ENCODE data around the gene NAA11. TPM values are rescaled to one million over a fixed set of nuclear protein-coding genes. Genes with fewer than 3 reads are reported as not detected.

Gene NAA11
- total RNA-seq, 2 experiments from 2014 or later, result not detected

DNA sequence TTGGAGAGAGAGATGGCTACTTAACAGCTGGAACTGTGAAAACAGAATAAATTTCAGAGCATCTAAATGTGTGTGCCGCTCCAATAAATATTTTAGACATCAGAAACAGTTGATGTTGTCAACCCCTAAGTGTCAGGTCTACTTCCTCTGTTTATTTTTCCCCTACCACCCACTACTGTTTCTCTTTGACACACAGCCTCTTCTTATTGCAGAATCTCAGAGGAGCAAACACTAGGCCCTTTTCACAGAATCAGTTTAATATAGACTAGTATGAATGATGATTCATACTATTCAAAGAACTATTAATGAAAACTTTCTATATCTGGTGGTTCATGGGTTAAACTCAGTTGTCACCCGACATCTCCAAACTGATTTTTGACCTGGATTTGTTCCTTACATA lies 33.9 kb downstream of the NAA11 start:
- no peak overlapping the region for H3K4me2 ChIP-seq (ENCODE audit: low read length)
- no peaks in the 10 kb centered on the region for H3K9me3 ChIP-seq (ENCODE audit: low read length)
- H3K9me2 ChIP-seq (ENCODE audit: insufficient read depth, low read length), result no peaks in the 10 kb centered on the region
- no peak overlapping the region for H3K4me3 ChIP-seq (ENCODE audit: low read depth, low read length, poor library complexity, severe bottlenecking)
- TF ChIP-seq EZH2phosphoT487 (IDR thresholded peaks at IDR 0.05; ENCODE audit: borderline replicate concordance, low read depth, low read length), result no peak
- no peak for TF ChIP-seq CTCF (conservative IDR thresholded peaks at IDR 0.05; ENCODE audit: low read length)
- no peaks in the 10 kb centered on the region for H3K79me2 ChIP-seq (ENCODE audit: insufficient read depth, low read depth, low read length)
- no peaks in the 10 kb centered on the region for H3K4me1 ChIP-seq (ENCODE audit: insufficient read depth, low read length, poor library complexity, severe bottlenecking)
- H3K36me3 ChIP-seq (ENCODE audit: insufficient read depth, low read length), result no peaks in the 10 kb centered on the region
- H4K20me1 ChIP-seq (ENCODE audit: insufficient read depth, low read length), result no peaks in the 10 kb centered on the region
- intact Hi-C loops (cut with micrococcal nuclease; ENCODE audit: unreplicated experiment), result no loop called here
- ChIA-PET CTCF (ENCODE audit: unreplicated experiment) (no interaction called here), POLR2A (no interaction called here)
- no TSS peak for BruUV-seq (replicated peaks)
- no peak for DNase-seq (ENCODE audit: low spot score)
- H3K27ac ChIP-seq (ENCODE audit: low read depth, low read length, poor library complexity, severe bottlenecking), result no peak overlapping the region
- no peak overlapping the region for H2AFZ ChIP-seq (ENCODE audit: low read length)

DNA sequence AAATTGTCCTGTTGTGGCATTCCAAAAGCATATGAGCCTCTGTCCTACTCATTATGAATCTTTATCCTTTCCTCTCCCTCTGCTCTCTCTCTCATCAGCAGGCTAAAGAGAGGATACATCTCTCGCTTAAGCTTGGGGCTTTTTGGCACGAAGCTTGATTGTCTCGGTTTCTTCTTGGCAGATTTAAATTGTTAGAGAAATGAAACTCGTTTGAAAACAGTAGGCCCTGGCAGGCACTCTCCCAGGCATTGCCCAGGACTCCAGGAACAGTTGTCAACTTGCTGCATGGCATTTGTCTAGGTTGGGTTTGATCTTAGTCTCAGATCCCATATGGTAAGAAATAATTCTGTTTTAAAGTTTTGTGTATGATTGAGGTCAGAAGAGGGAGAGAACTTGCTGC lies 35.5 kb downstream of the NAA11 start:
- Histone ChIP-seq H3K9me3 (ENCODE audit: low read length) (no peaks in the 10 kb centered on the region), H3K36me3 (ENCODE audit: insufficient read depth, low read length) (no peaks in the 10 kb centered on the region), H3K4me1 (ENCODE audit: insufficient read depth, low read length, poor library complexity, severe bottlenecking) (no peaks in the 10 kb centered on the region), H4K20me1 (ENCODE audit: insufficient read depth, low read length) (no peaks in the 10 kb centered on the region), H3K4me3 (ENCODE audit: low read depth, low read length, poor library complexity, severe bottlenecking) (no peak overlapping the region), H2AFZ (ENCODE audit: low read length) (no peak overlapping the region), H3K9me2 (ENCODE audit: insufficient read depth, low read length) (no peaks in the 10 kb centered on the region), H3K27ac (ENCODE audit: low read depth, low read length, poor library complexity, severe bottlenecking) (no peak overlapping the region), H3K79me2 (ENCODE audit: insufficient read depth, low read depth, low read length) (no peaks in the 10 kb centered on the region), H3K4me2 (ENCODE audit: low read length) (no peak overlapping the region)
- TF ChIP-seq EZH2phosphoT487 (IDR thresholded peaks at IDR 0.05; ENCODE audit: borderline replicate concordance, low read depth, low read length) (no peak), CTCF (conservative IDR thresholded peaks at IDR 0.05; ENCODE audit: low read length) (no peak)
- no peak for DNase-seq (ENCODE audit: low spot score)
- no TSS peak for BruUV-seq (replicated peaks)
- intact Hi-C loops (cut with micrococcal nuclease; ENCODE audit: unreplicated experiment), result no loop called here
- CTCF ChIA-PET (ENCODE audit: unreplicated experiment), result no interaction called here
- POLR2A ChIA-PET, result no interaction called here

DNA sequence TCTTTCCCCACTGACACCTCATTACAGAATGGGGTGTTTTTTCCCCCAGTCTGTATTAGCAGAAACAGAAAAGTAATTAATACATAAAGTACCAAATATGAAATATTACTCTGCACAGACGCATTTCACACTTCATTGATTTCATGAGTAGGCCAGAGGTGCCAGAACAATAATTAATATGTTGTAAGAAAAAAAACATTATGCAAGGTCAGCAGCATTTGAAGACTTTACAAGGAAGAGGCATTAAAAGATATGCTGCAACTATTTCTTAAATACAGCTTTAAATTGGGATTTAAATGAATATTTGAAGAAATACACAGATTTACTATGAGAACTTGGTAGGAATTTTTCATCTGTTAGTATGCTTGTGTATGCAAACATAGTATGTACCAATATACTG lies 37.7 kb downstream of the NAA11 start:
- H3K79me2 ChIP-seq (ENCODE audit: insufficient read depth, low read depth, low read length), result no peaks in the 10 kb centered on the region
- H2AFZ ChIP-seq (ENCODE audit: low read length), result no peak overlapping the region
- intact Hi-C loops (cut with micrococcal nuclease; ENCODE audit: unreplicated experiment), result no loop called here
- H3K9me2 ChIP-seq (ENCODE audit: insufficient read depth, low read length), result no peaks in the 10 kb centered on the region
- no peak overlapping the region for H3K4me2 ChIP-seq (ENCODE audit: low read length)
- H3K27ac ChIP-seq (ENCODE audit: low read depth, low read length, poor library complexity, severe bottlenecking), result no peak overlapping the region
- no peak overlapping the region for H3K4me3 ChIP-seq (ENCODE audit: low read depth, low read length, poor library complexity, severe bottlenecking)
- BruUV-seq (replicated peaks), result no TSS peak
- H3K36me3 ChIP-seq (ENCODE audit: insufficient read depth, low read length), result no peaks in the 10 kb centered on the region
- POLR2A ChIA-PET, result no interaction called here
- H3K9me3 ChIP-seq (ENCODE audit: low read length), result no peaks in the 10 kb centered on the region
- CTCF ChIA-PET (ENCODE audit: unreplicated experiment), result no interaction called here
- DNase-seq (ENCODE audit: low spot score), result no peak
- H4K20me1 ChIP-seq (ENCODE audit: insufficient read depth, low read length), result no peaks in the 10 kb centered on the region
- TF ChIP-seq CTCF (conservative IDR thresholded peaks at IDR 0.05; ENCODE audit: low read length) (no peak), EZH2phosphoT487 (IDR thresholded peaks at IDR 0.05; ENCODE audit: borderline replicate concordance, low read depth, low read length) (no peak)
- no peaks in the 10 kb centered on the region for H3K4me1 ChIP-seq (ENCODE audit: insufficient read depth, low read length, poor library complexity, severe bottlenecking)
